HG02885 (cell line): ENCODE data around the gene VAPB.
A peak's percentile ranks its signal among the peaks of the same experiment; 100 is the strongest.
"Not testable (repeated sequence)": the region's sequence is repeated elsewhere in the genome, so short reads cannot be mapped to it uniquely, and the experiment has no call there.

Source experiments
- ATAC-seq: cut with Tn5 transposase; IDR thresholded peaks from one replicate; pipeline ENCODE4 v1.9.1; 2021; ENCODE audit warnings: mild to moderate bottlenecking; ENCODE audit not compliant: unreplicated experiment, poor library complexity

The VAPB gene

GRCh38 chr20:58406422-58407001, 17.5 kb downstream of the VAPB start:
- ATAC-seq, result no peak

GRCh38 chr20:58407201-58407873, 18.3 kb downstream of the VAPB start:
- ATAC-seq, result no peak

GRCh38 chr20:58407966-58408557, 19.0 kb downstream of the VAPB start:
- no peak for ATAC-seq

- peak; percentile 51 for ATAC-seq
Observed at GRCh38 chr20:58408603-58409246, 19.7 kb downstream of the VAPB start.

GRCh38 chr20:58414216-58414615, 25.2 kb downstream of the VAPB start:
- not testable (repeated sequence) for ATAC-seq

- not testable (repeated sequence) for ATAC-seq
Observed at GRCh38 chr20:58414786-58415185, 25.8 kb downstream of the VAPB start.

GRCh38 chr20:58416057-58416456, 27.0 kb downstream of the VAPB start:
- ATAC-seq, result no peak

GRCh38 chr20:58416835-58417234, 27.8 kb downstream of the VAPB start:
- no peak for ATAC-seq

- ATAC-seq, result no peak
Observed at GRCh38 chr20:58417438-58417837, 28.4 kb downstream of the VAPB start.

GRCh38 chr20:58418949-58419748, 30.1 kb downstream of the VAPB start:
- no peak for ATAC-seq

GRCh38 chr20:58420798-58421496, 31.9 kb downstream of the VAPB start:
- no peak for ATAC-seq

GRCh38 chr20:58421497-58421850, 32.4 kb downstream of the VAPB start:
- no peak for ATAC-seq

GRCh38 chr20:58424218-58424969, 35.4 kb downstream of the VAPB start:
- no peak for ATAC-seq

- not testable (repeated sequence) for ATAC-seq
Observed at GRCh38 chr20:58427571-58427970, 38.5 kb downstream of the VAPB start.

- no peak for ATAC-seq
Observed at GRCh38 chr20:58428364-58428763, 39.3 kb downstream of the VAPB start.

- no peak for ATAC-seq
Observed at GRCh38 chr20:58429303-58429702, 40.3 kb downstream of the VAPB start.

- ATAC-seq, result no peak
Observed at GRCh38 chr20:58431134-58431533, 42.1 kb downstream of the VAPB start.

- no peak for ATAC-seq
Observed at GRCh38 chr20:58432186-58432954, 43.3 kb downstream of the VAPB start.
